Measurements from ENCODE around the gene MYOM1.

The MYOM1 gene

GRCh38 chr18:3148930-3149535, 70.7 kb downstream of the MYOM1 start:
- H3K27ac ChIP-seq = no peak overlapping the region

GRCh38 chr18:3147935-3148554, 71.7 kb downstream of the MYOM1 start:
- TF ChIP-seq CTCF (conservative IDR thresholded peaks at IDR 0.05) (no peak), ZFX (IDR thresholded peaks at IDR 0.05) (no peak)
- H3K27ac ChIP-seq = no peak overlapping the region

More at GRCh38 chr18:3148930-3149535, 70.7 kb downstream of the MYOM1 start:
- TF ChIP-seq CTCF (conservative IDR thresholded peaks at IDR 0.05) = no peak
- TF ChIP-seq ZFX (IDR thresholded peaks at IDR 0.05) = no peak

GRCh38 chr18:3140986-3141639, 78.7 kb downstream of the MYOM1 start:
- TF ChIP-seq CTCF (conservative IDR thresholded peaks at IDR 0.05) (no peak), ZFX (IDR thresholded peaks at IDR 0.05) (no peak)
- H3K27ac ChIP-seq = no peak overlapping the region

GRCh38 chr18:3140342-3140741, 79.4 kb downstream of the MYOM1 start:
- no peak for TF ChIP-seq ZFX (IDR thresholded peaks at IDR 0.05)
- TF ChIP-seq CTCF (conservative IDR thresholded peaks at IDR 0.05) = no peak
- no peak overlapping the region for H3K27ac ChIP-seq

- no peak overlapping the region; the same call in 1 of the 2 replicates for H3K27ac ChIP-seq
- TF ChIP-seq CTCF (conservative IDR thresholded peaks at IDR 0.05) (no peak), ZFX (IDR thresholded peaks at IDR 0.05) (no peak)
Measured at GRCh38 chr18:3139406-3139805, 80.4 kb downstream of the MYOM1 start.

- H3K27ac ChIP-seq = no peak overlapping the region
- TF ChIP-seq ZFX (IDR thresholded peaks at IDR 0.05) (no peak), CTCF (conservative IDR thresholded peaks at IDR 0.05) (no peak)
Measured at GRCh38 chr18:3138274-3138975, 81.3 kb downstream of the MYOM1 start.

GRCh38 chr18:3135536-3135935, 84.2 kb downstream of the MYOM1 start:
- no peak overlapping the region for H3K27ac ChIP-seq

More at GRCh38 chr18:3135536-3135935, 84.2 kb downstream of the MYOM1 start:
- TF ChIP-seq ZFX (IDR thresholded peaks at IDR 0.05) = no peak
- no peak for TF ChIP-seq CTCF (conservative IDR thresholded peaks at IDR 0.05)
